OCI-LY3 (cell line): Measurements from ENCODE around the gene ZHX3.

Experiments used
- H2AFZ ChIP-seq: fragments of 200-600, 300-600 bp; shearing (Covaris generic); 2 replicates; pipeline ENCODE4 v1.6.0; 2014; ENCODE audit warnings: antibody characterized with exemption, low read depth, low read length
- H3K27ac ChIP-seq: fragments of 200-600, 300-600 bp; sonication (generic); 2 replicates; pipeline ENCODE4 v1.5.1; 2014; ENCODE audit warnings: mild to moderate bottlenecking, low read length, moderate library complexity, mixed read lengths
- H3K27me3 ChIP-seq: fragments of 200-600, 300-600 bp; sonication (generic); 2 replicates; pipeline ENCODE4 v1.6.1; 2014; ENCODE audit warnings: low read depth, low read length, mixed read lengths
- H3K36me3 ChIP-seq: fragments of 200-600, 300-600 bp; sonication (generic); replicated peaks from 2 replicates; pipeline ENCODE3; 2014; ENCODE audit warnings: low read depth, low read length, mixed read lengths
- H3K4me1 ChIP-seq: fragments of 300-600, 200-600 bp; sonication (generic); 2 replicates; pipeline ENCODE4 v1.6.1; 2014; ENCODE audit warnings: low read length, mixed read lengths
- H3K4me2 ChIP-seq: fragments of 200-600, 300-600 bp; sonication (generic); 2 replicates; pipeline ENCODE4 v1.6.1; 2014; ENCODE audit warnings: low read length, mixed read lengths
- H3K4me3 ChIP-seq: fragments of 300-600, 200-600 bp; sonication (generic); 2 replicates; pipeline ENCODE4 v1.5.1; 2014; ENCODE audit warnings: antibody characterized with exemption, mild to moderate bottlenecking, low read length, moderate library complexity
- H3K79me2 ChIP-seq: fragments of 300-600, 200-600 bp; shearing (Covaris generic); 2 replicates; pipeline ENCODE4 v1.6.1; 2014; ENCODE audit warnings: mild to moderate bottlenecking, low read length, mixed read lengths
- H3K9ac ChIP-seq: fragments of 300-600, 200-600 bp; shearing (Covaris generic); 2 replicates; pipeline ENCODE4 v1.6.0; 2014; ENCODE audit warnings: mild to moderate bottlenecking, low read length, moderate library complexity
- H3K9me3 ChIP-seq: fragments of 200-600, 300-600 bp; shearing (Covaris generic); 2 replicates; pipeline ENCODE4 v1.6.1; 2014; ENCODE audit warnings: low read length, mixed read lengths; ENCODE audit not compliant: insufficient read depth
- H4K20me1 ChIP-seq: fragments of 200-600, 300-600 bp; sonication (generic); 2 replicates; pipeline ENCODE4 v1.6.1; 2016; ENCODE audit warnings: low read length, mixed read lengths; ENCODE audit not compliant: insufficient read depth
- EZH2phosphoT487 ChIP-seq: fragments of 200-600 bp; shearing (Covaris generic); IDR thresholded peaks from 2 replicates; pipeline ENCODE4 v1.6.1; 2018; ENCODE audit warnings: antibody characterized with exemption, mixed run types, low read depth
- TF ChIP-seq, protein P1 (sequence below): fragments of 200-600, 300-600 bp; sonication (generic); IDR thresholded peaks from 2 replicates; pipeline ENCODE4 v1.5.1; 2014; ENCODE audit warnings: antibody characterized with exemption, low read length, low read depth

ZHX3 gene

DNA sequence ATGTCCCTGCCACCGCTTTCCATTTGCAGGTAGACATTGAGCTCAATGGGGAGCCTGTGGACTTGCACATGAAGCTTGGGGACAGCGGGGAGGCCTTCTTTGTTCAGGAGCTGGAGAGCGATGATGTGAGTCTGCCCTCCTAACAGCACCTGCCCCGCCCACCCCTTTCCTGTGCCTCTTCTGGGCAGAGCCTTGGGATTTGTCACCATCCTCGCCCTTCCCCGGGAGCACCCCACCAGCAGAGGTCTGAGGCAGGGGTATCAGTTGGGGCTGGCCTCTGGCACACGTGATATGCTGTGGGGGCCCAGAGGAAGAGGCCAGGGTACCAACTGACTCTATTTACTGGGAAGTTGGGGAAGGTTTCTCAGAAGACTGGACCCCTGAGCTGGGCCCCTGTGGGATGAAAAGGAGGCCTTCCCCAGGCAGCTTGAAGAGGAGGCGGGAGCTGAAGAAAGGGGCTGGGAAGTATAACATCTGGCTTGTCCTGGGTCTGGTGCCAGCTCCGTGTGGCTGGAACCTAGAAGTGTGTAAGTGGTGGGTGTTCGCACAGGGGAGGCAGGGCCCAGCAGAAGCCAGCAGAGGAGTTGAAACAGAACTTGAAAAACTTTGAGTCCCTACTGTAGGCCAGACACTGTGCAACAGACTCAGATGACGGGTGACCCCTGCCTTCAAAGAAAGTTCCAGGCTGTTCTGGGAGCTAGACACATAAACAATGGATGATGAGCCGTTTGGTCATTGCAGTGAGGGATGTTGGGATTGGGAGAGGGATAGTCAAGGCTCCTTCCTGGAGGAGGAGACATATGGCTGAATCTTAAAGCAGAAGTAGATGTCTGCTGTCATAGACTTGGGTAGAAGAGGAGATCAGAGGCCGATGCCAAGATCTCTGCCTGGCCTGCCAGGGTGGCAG is 30.2 kb upstream of the ZHX3 start:
- H3K27ac ChIP-seq: no peak overlapping the region
- no peak overlapping the region for H3K9ac ChIP-seq
- no peaks in the 10 kb centered on the region for H3K79me2 ChIP-seq
- TF ChIP-seq, protein P1, sequence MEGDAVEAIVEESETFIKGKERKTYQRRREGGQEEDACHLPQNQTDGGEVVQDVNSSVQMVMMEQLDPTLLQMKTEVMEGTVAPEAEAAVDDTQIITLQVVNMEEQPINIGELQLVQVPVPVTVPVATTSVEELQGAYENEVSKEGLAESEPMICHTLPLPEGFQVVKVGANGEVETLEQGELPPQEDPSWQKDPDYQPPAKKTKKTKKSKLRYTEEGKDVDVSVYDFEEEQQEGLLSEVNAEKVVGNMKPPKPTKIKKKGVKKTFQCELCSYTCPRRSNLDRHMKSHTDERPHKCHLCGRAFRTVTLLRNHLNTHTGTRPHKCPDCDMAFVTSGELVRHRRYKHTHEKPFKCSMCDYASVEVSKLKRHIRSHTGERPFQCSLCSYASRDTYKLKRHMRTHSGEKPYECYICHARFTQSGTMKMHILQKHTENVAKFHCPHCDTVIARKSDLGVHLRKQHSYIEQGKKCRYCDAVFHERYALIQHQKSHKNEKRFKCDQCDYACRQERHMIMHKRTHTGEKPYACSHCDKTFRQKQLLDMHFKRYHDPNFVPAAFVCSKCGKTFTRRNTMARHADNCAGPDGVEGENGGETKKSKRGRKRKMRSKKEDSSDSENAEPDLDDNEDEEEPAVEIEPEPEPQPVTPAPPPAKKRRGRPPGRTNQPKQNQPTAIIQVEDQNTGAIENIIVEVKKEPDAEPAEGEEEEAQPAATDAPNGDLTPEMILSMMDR: no peak
- TF ChIP-seq EZH2phosphoT487: no peak
- no peaks in the 10 kb centered on the region for H3K9me3 ChIP-seq
- no peaks in the 10 kb centered on the region for H4K20me1 ChIP-seq
- H2AFZ ChIP-seq: no peak overlapping the region
- peaks cover 5% of the 10 kb centered on the region; the same call in 1 of the 2 replicates for H3K27me3 ChIP-seq
- H3K4me3 ChIP-seq: no peak overlapping the region
- no peaks in the 10 kb centered on the region for H3K4me1 ChIP-seq
- no peak overlapping the region for H3K4me2 ChIP-seq
- H3K36me3 ChIP-seq: no peaks in the 10 kb centered on the region

DNA sequence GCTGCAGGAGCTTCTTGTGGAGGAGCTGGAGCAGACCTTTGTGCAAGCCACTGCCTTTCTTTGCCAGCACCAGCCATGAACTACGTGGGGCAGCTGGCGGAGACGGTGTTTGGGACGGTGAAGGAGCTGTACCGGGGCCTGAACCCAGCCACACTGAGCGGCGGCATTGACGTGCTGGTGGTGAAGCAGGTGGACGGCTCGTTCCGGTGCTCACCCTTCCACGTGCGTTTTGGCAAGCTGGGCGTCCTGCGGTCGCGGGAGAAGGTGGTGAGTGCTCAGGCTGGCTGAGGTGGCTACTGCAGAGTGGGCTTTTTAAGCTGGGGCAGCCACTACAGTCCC is 28.2 kb upstream of the ZHX3 start:
- Histone ChIP-seq H3K27me3 (no peaks in the 10 kb centered on the region), H3K4me3 (no peak overlapping the region), H3K36me3 (no peaks in the 10 kb centered on the region), H2AFZ (no peak overlapping the region), H3K9ac (no peak overlapping the region), H3K9me3 (no peaks in the 10 kb centered on the region), H3K27ac (no peak overlapping the region), H3K4me2 (no peak overlapping the region), H3K4me1 (no peaks in the 10 kb centered on the region), H3K79me2 (no peaks in the 10 kb centered on the region), H4K20me1 (no peaks in the 10 kb centered on the region)
- no peak for TF ChIP-seq EZH2phosphoT487
- TF ChIP-seq, protein P1: no peak

DNA sequence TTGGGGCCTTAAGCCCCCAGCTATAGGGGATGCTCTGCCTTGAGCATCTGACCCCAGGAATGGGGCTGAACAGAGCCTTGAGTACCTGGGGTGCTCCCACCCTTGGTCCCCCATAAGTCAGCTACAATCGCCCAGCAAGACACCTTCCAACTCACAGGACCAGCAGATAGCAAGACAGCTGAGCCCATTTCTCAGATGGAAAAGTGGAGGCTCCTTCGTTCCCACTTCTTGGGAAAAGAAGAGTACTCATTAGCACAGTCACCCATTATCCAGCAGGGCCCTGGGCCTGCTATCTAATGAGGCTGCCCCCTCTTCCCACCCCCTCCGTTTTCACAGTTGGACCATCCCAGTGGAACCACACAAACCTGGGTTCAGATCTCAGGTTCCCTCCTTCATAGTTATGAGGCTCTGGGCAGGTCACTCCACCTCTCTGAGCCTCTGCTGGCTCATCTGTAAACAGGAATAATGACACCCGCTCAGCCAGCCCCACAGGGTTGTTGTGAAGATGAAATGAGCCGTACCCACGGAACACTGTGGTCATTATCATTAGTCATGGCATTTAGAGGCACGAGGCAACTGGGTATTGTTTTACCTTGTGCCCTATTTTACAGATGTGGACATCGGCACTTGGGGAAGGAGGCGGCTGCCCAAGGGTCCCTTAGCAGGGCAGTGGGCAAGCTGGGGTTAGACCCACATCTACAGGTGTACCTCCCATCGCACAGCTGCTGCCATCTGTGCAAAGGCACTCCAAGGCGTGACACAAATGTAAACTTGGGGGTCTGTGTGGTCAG is 27.6 kb upstream of the ZHX3 start:
- Histone ChIP-seq H3K4me1 (peaks cover 5% of the 10 kb centered on the region), H3K9me3 (no peaks in the 10 kb centered on the region), H3K36me3 (no peaks in the 10 kb centered on the region), H4K20me1 (no peaks in the 10 kb centered on the region), H3K27me3 (no peaks in the 10 kb centered on the region), H3K4me3 (no peak overlapping the region), H3K79me2 (no peaks in the 10 kb centered on the region), H3K27ac (no peak overlapping the region), H2AFZ (no peak overlapping the region), H3K4me2 (no peak overlapping the region), H3K9ac (no peak overlapping the region)
- TF ChIP-seq, protein P1: no peak
- TF ChIP-seq EZH2phosphoT487: no peak

DNA sequence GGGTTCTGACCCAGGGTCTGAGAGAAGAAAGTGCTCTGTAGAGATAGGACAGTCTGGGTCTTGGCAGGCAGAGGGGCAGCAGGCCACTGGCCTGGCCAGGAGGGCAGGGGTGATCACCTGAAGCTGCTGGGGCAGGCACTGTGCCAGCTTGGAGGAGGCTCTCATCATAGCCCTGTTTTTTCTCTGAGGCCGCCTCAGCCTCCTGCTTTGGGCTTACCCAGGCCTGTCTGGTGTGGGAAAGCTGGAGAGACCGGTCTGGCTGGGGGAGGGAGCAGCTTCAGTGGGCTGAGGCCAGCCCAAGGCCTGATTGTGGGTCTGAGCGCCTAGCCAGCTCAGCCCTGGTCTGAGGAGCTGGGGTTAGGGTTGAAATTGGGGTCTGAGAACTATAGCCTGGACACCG is 26.9 kb upstream of the ZHX3 start:
- no peaks in the 10 kb centered on the region for H3K9me3 ChIP-seq
- peaks cover 2% of the 10 kb centered on the region for H3K27me3 ChIP-seq
- no peak overlapping the region for H2AFZ ChIP-seq
- H3K4me1 ChIP-seq: peaks cover 10% of the 10 kb centered on the region
- no peak for TF ChIP-seq EZH2phosphoT487
- TF ChIP-seq, protein P1: no peak
- H3K27ac ChIP-seq: no peak overlapping the region
- H3K4me2 ChIP-seq: no peak overlapping the region
- no peaks in the 10 kb centered on the region for H4K20me1 ChIP-seq
- no peaks in the 10 kb centered on the region for H3K36me3 ChIP-seq
- H3K9ac ChIP-seq: no peak overlapping the region
- H3K4me3 ChIP-seq: no peak overlapping the region
- H3K79me2 ChIP-seq: no peaks in the 10 kb centered on the region
